Activated effector memory CD4-positive, alpha-beta T cell treated with Interleukin-2 at 50 U/mL for 16 hours (primary cell): ENCODE results near the gene CROCC2.
A peak's percentile ranks its signal among the peaks of the same experiment; 100 is the strongest.

Experiments
- DNase-seq: peaks from one replicate; pipeline ENCODE4 v3.0.0-alpha.2; 2020

CROCC2 gene

DNA sequence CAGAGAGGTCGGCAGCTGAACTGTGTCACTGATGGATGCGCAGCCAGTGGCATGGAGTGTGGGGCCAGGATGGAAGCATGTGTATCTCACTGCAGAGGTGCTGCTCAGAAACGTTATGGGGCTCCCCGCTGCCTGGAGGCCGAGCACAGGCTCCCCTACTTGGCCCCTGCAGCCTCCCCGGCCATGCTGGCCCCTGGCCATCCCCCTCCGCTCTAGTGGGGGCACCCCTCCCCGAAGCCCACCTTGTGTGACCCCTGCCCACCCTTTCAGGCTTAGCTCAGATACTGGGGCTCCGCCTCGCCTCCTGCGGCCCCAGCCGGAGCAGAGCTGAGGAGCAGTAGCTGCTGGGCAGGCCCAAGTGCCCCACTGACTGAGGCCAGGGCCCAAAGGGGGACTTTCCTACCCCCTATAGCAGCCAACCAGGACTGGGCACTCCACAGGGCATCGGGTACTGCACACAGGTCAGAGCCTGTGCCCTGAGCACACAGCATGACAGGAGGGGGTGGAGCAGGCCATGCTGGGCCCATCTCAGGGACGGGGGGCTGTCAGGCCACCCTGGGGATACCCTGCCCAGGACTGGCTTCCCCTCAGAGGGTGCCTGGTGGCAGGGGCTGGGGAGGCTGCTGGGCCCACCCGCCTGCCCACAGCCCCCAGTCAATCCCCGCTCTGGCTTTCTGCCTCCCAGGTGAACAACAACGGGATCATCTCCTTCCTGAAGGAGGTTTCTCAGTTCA, 123.6 kb downstream of the CROCC2 start:
- no peak for DNase-seq

DNA sequence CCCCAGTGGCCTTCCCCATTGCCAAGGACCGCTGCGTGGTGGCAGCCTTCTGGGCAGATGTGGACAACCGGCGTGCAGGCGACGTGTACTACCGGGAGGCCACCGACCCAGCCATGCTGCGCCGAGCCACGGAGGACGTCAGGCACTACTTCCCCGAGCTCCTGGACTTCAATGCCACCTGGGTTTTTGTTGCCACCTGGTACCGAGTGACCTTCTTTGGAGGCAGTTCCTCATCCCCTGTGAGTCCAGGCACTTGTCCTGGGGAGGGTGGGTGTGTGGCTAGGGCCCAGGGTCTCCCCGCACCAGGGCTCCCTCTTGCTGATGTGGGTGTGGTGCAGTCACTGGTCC, 124.2 kb downstream of the CROCC2 start:
- DNase-seq, result no peak

DNA sequence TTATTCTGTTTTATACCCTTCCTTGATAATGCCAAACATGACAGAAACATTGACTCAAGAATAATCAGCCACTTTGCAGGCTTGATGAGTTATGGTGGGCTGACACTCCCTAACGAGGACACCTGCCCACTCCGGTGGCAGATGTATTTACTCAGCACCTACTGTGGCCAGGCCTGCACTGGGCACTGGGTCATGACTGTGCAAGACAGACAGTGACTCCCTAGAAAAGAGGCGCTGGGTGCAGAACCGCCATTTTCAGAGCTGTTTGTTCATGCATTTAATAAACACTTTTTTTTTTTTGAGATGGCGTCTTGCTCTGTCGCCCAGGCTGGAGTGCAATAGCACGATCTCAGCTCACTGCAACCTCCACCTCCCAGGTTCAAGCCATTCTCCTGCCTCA, 124.7 kb downstream of the CROCC2 start:
- no peak for DNase-seq

DNA sequence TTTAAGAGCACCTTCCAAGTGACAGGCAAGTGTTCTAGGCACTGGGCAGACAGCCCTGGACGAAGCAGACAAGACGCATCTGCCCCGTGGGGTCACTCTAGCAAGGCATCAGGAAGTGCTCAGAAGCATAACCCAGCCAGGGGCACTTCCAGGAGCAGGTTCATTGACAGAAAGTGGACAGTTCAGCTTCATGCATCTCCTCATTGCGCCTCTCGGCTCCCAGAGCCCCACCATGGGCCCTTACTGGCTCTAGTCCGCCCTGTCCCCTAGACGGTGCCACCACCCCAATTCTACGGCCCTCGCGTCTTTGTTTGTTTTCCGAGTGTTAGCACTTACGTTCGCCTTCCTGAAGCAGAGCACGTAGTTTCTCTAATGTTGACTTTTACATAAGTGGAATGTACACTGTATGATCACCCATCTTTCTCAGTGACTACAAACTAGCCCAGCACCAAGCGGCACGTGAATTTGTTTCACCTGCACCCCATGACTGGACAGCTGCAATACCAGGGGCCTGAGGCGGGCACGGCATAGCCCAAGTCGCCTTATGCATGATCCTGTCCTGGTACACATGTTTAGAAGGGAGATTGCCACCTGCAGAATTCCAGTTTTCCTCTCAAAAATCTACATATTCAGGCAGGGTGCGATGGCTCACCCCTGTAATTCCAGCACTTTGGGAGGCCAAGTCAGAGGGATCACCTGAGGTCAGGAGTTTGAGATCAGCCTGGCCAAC, 125.5 kb downstream of the CROCC2 start:
- no peak for DNase-seq

DNA sequence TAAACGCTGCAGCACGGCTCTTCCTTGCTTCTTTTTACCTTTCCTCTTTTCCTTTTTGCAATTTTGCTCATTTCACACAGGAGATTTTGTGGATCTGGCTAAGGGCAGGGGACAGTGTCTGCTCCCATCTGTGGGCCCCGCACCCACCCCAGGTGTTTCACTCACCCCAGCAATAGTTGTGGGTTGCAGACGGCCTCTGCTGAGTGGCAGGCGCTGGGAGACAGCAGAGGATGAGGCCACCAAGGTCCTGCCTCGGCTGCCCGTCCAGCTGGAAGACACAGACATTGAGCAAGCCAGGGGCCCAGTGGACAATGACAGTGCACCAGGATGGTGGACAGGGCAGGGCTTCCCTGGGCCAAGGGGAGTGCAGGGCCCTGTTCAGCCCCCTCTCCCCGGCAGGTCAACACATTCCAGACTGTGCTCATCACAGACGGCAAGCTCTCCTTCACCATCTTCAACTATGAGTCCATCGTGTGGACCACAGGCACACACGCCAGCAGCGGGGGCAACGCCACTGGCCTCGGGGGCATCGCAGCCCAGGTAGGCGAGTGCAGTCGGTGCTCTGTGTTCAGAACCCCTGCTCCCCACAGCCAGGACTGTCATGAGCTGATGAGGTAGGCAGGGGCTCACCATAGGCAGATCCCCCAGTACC, 127.3 kb downstream of the CROCC2 start:
- DNase-seq, result no peak

DNA sequence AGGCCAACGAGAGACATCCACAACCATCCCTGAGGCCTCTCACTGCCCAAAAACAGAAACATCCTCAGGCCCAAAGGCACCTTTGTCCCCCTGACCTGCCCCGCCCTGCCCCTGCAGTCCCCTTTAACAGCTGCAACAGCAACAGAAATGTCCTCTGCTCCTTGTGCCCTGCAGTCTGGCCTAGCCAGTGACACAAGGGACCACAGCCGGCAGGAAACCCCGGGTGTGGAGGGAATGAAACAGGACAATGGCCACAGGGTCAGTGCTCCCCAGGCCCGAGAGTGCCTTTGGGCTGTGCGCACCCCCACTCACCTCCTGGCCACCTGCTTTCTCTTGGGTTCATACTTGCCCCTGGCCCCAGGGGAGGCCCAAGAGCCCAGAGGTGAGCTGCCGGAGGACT, 127.9 kb downstream of the CROCC2 start:
- no peak for DNase-seq

DNA sequence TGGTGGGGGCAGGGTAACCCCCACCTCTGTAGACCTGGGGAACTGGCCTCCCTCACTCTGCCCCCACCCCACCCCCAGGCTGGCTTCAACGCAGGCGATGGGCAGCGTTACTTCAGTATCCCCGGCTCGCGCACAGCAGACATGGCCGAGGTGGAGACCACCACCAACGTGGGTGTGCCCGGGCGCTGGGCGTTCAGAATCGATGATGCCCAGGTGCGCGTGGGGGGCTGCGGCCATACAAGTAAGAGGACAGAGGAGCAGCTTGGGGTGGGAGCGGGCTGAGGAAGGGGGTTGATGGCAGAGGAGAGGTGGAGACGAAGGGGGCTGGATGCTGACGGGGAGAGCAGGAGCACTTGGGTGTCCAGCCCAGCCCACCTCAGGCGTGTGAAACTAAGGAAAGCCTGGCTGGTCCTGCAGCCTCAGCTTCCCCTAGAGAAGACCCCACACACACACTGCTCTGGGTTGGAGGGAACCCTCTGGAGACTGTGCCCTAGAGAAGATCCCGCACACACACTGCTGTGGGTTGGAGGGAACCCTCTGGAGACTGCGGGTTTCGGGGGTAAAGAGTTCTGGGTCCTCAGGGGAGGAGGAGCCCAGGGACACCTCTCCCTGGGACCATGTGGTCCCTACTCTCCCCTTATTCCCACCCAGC, 128.5 kb downstream of the CROCC2 start:
- no peak for DNase-seq

DNA sequence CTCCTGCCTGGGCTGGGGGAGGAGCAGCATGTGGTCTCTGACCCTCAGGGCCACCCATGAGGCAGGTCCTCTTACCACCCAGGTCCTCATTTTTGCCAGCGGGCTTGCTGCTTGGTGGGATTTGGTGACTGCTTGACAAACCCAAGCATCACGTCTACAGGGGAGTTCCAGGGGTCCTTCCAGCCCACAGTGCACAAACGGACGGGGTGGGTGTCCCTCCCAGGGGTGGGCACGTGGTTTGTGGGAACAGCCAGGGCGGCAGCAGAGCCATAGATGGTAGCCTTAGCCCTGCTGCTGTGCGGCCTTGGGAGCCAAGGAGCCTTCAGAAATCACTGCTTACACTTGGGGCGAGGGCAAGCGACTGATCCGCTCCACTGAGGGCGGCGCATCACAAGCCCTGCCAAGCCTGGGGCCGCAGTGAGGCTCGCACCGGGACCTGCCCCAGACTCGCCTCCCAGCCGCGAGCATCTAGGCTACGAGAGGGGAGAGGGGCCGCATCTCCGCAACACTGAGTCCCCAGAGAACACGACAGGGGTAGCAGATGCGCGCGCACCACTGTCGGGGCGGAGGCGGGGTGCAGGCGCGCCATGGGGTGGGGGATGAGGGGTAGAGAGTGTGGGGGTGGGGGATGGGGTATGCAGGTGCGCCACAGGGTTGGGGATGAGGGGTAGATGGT, 129.1 kb downstream of the CROCC2 start:
- peak; percentile 21 for DNase-seq

DNA sequence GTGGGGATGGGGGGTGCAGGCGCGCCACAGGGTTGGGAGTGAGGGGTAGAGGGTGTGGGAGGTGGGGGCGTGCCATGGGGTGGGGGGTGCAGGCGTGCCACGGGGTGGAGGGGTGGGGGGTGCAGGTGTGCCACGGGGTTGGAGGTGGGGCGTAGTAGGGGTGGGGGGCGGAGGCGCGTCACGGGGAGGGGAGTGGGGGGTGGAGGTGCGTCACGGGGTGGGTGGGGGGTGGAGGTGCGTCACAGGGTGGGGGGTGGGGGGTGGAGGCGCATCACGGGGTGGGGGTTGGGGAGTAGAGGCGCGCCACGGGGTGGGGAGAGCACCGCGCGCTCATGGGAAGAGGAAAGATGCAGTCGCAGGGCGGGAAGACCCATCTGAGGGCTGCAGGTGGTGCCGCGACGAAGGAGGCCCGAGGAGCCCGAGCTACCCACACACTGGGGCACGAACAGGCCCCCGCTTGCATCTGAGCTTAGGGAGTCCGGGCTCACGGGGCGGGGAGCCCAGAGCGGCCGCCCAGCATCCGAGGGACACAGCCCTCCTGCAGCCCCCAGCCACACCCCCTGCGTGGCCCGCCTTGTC, 129.8 kb downstream of the CROCC2 start:
- DNase-seq, result no peak

DNA sequence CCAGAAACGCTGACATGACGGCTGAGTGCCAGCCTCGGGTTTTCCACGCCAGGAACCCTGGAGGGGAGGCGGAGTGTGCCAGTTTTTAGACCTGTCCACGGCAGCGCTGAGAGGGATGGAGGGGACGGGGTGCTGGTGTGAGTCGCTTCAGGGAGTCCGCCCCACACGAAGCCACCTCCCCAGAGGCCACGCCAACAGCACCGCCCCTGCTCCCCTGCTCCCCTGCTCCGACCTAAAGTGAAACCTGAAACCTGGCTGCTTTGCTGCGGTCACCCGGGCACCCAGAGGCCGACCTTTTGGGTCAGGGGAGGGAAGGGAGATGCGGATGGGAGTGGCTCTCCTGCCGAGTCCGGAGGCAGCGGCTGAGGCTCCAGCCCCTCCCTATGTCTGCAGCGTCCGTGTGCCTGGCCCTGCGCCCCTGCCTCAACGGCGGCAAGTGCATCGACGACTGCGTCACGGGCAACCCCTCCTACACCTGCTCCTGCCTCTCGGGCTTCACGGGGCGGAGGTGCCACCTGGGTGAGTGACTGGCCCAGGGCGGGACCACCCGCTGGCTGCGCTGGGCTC, 130.3 kb downstream of the CROCC2 start:
- DNase-seq, result peak; percentile 54

DNA sequence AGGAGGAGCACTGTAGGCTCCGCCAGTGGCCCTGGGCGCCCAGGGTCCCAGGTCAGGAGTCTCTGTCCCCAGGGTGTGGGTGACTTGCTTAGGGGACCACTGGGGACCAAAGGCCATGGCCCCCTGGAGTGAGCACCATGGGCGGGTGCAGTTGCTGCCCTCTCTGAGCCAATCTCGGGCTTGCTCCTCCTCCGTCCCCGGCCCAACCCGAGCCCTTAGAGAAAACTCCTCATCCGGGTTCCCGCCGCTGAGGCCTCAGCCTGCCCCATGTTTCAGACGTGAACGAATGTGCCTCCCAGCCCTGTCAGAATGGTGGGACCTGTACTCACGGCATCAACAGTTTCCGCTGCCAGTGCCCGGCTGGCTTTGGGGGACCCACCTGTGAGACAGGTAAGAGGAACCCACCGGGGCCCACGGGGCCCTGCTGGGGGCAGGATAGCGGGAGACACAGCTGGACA, 130.9 kb downstream of the CROCC2 start:
- DNase-seq, result peak; percentile 22

DNA sequence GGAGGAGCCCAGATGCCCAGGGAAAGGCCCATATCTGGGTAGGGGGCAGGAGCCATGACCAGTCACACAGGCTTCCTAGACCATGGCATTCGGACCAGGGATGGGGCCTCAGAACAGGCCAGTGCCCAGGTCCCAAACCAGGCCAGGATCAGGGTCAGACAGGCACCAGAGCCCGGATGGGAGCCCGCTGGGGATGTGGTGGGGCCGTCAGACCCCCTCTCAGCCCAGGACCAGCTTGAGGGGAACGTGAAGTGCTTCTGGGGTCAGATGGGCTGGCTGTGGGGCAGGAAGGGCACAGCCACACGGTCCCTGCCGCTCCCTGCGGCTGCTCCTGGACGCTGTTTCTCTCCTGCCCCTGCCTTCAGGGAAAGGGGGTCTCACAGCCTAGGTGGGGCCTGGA, 131.4 kb downstream of the CROCC2 start:
- no peak for DNase-seq

DNA sequence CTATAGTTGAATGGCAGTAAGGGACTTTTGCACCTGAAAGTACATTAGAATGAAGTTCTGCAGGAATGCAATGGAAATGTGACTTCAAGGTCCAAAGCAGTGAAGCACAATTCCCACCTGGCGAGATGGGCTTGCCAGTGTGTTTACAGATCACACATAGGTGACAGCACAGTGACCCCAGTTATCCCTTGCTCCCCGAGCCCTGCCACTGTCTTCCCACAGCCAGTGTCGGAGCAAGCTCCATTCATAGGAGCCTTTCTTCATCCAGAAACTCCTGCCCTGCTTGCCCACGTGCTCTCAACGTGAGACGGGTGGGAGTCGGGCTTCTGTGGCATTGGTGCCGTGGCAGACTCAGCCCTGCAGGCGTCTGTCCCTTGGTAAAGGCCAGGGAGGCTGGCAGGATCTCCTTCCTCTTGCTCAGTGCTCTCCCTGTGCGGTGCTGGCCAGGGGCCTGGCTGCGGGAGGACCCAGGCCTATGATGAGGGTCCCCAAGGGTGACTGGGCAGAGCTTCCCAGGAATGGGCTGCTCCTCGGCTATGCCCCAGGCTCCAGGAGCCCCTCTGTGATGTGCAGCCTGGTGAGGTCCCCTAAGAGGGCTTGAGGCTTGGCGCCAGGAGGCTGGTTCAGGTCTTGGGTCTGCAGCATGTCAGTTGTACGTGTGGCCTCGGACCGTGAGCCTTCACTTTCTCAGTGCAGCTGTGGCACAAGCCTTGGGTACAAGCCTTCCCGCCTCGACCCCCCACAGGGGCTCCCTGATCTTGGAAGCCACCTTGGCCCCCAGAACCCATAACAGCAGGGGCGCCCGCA, 132.4 kb downstream of the CROCC2 start:
- DNase-seq, result no peak

DNA sequence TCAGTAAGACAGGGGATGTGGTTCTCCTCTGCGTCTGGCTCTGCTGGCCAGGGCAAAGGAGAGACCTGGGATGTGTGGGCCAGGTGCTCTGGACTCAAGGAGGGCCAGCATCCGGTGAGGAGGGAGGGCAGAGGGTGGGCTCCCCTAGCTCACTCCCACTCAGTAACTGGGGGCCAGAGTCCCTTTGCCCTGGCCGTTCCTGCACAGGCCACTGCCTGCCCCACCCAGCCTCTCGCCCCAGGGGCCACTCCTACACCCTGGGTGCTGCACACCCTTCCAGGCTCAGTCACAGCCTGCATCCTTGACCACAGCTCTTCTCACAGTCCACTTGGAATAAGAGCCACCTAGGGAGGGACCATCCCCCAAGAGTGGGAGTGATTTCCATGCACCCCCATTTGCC, 133.3 kb downstream of the CROCC2 start:
- DNase-seq, result no peak

DNA sequence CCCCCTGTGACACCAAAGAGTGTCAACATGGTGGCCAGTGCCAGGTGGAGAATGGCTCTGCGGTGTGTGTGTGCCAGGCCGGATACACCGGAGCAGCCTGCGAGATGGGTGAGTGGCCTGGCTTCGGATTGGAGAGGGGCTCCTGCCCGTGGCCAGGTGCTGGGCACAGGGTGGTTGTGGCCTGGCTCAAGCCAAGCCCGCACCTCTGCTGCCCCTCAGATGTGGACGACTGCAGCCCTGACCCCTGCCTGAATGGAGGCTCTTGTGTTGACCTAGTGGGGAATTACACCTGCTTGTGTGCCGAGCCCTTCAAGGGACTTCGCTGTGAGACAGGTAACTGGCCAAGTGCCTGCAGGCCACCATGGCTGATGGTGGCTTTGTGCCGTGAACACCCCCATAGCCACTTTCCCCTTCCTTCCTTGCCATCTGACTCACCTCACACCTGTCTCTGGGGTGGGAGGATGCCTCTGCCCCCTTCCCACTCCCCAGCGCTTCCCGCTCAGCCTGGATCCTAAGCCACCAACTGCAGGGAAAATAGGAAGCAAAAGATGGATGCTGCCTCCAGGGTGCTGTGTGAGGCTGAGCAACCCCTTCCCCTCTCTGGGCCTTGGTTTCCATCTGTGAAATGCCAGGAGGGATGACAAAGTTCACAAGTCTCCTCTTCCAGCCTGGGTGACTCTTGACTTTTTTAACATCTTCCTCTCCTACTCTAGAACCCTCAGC, 134.1 kb downstream of the CROCC2 start:
- DNase-seq, result no peak

DNA sequence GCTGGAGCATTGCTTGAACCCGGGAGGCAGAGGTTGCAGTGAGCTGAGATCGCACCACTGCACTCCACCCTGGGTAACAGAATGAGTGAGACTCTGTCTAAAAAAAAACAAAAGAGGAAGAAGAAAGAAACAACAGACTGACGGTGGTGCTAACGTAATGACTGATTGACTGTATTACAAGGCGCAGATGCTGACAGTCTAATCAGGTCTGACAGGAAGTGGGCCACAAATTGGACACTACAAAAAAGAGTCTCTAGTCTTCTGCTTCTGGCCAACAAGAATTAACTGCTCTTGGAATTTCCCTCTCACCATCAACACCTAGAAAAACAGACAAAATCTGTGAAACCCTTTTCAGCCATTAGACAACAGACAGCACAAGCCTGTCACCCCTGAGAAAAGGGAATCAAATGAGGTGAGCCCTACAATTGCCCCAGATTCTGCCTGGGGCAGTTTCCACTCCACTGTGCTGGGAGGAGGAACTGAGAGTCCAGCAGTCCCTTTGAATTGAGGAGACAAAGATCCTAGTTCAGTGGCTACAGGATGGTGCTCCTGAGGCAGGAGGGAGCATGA, 135.5 kb downstream of the CROCC2 start:
- DNase-seq, result no peak
